Parathyroid adenoma (tissue), 2 donors: ENCODE measurements around the gene FRMD1.

Experiments used
- H2AFZ ChIP-seq: fragments of 300-600 bp; sonication (generic); one replicate; pipeline ENCODE4 v1.7.0; 2017; ENCODE audit warnings: antibody characterized with exemption, mild to moderate bottlenecking
- H3K27ac ChIP-seq: fragments of 300-600 bp; sonication (generic); one replicate; pipeline ENCODE4 v1.7.0; 2017
- H3K27me3 ChIP-seq: fragments of 300-600 bp; sonication (generic); one replicate; pipeline ENCODE4 v1.7.0; 2017; ENCODE audit warnings: low read length; ENCODE audit not compliant: control insufficient read depth, insufficient read depth
- H3K36me3 ChIP-seq: fragments of 300-600 bp; sonication (generic); one replicate; pipeline ENCODE4 v1.7.0; 2017; ENCODE audit warnings: low read length; ENCODE audit not compliant: control insufficient read depth, insufficient read depth
- H3K4me1 ChIP-seq: fragments of 300-600 bp; sonication (generic); one replicate; pipeline ENCODE4 v1.7.0; 2017; ENCODE audit warnings: control low read depth
- H3K4me2 ChIP-seq: fragments of 300-600 bp; sonication (generic); one replicate; pipeline ENCODE4 v1.7.0; 2017; ENCODE audit warnings: low read length
- H3K4me3 ChIP-seq: fragments of 300-600 bp; sonication (generic); one replicate; pipeline ENCODE4 v1.7.0; 2017; ENCODE audit warnings: low read depth, low read length
- H3K79me2 ChIP-seq: fragments of 300-600 bp; sonication (generic); one replicate; pipeline ENCODE4 v1.7.0; 2017; ENCODE audit warnings: control low read depth
- H3K9ac ChIP-seq: fragments of 300-600 bp; sonication (generic); one replicate; pipeline ENCODE4 v1.7.0; 2017; ENCODE audit warnings: mild to moderate bottlenecking
- H3K9me3 ChIP-seq: fragments of 300-600 bp; sonication (generic); one replicate; pipeline ENCODE4 v1.7.0; 2017; ENCODE audit warnings: low read length; ENCODE audit not compliant: control insufficient read depth
- TF ChIP-seq, protein P1 (sequence below): fragments of 300-600 bp; sonication (generic); IDR thresholded peaks from one replicate; pipeline ENCODE4 v1.7.0; 2017; ENCODE audit warnings: antibody characterized with exemption, mild to moderate bottlenecking
- donor health status: primary hyperparathyroidism.

FRMD1 gene

DNA sequence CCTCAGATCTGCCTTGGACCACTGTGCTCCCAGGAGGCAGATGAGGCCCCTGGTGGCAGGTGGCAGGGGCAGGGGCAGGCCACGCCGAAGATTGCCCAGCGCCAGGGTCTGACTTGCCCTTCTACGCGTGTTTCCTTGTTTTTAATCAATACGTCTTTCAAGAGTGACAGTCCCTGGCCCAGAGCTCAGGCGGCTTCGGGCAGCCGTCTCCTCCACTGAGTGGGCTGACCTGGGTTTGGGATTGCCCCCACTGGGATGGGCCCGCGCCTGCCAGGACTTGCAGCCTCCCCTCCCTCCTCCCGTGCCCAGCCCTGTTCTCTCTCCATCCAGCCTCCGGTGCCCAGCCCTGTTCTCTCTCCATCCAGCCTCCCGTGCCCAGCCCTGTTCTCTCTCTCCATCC lies 21.2 kb downstream of the FRMD1 start:
- Histone ChIP-seq H3K36me3 (no peaks in the 10 kb centered on the region), H3K4me3 (no peak overlapping the region), H3K27me3 (no peaks in the 10 kb centered on the region), H3K79me2 (no peaks in the 10 kb centered on the region), H3K9me3 (no peaks in the 10 kb centered on the region), H2AFZ (no peak overlapping the region), H3K27ac (no peak overlapping the region), H3K4me1 (no peaks in the 10 kb centered on the region), H3K4me2 (no peak overlapping the region), H3K9ac (no peak overlapping the region)
- TF ChIP-seq, protein P1, sequence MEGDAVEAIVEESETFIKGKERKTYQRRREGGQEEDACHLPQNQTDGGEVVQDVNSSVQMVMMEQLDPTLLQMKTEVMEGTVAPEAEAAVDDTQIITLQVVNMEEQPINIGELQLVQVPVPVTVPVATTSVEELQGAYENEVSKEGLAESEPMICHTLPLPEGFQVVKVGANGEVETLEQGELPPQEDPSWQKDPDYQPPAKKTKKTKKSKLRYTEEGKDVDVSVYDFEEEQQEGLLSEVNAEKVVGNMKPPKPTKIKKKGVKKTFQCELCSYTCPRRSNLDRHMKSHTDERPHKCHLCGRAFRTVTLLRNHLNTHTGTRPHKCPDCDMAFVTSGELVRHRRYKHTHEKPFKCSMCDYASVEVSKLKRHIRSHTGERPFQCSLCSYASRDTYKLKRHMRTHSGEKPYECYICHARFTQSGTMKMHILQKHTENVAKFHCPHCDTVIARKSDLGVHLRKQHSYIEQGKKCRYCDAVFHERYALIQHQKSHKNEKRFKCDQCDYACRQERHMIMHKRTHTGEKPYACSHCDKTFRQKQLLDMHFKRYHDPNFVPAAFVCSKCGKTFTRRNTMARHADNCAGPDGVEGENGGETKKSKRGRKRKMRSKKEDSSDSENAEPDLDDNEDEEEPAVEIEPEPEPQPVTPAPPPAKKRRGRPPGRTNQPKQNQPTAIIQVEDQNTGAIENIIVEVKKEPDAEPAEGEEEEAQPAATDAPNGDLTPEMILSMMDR = no peak

DNA sequence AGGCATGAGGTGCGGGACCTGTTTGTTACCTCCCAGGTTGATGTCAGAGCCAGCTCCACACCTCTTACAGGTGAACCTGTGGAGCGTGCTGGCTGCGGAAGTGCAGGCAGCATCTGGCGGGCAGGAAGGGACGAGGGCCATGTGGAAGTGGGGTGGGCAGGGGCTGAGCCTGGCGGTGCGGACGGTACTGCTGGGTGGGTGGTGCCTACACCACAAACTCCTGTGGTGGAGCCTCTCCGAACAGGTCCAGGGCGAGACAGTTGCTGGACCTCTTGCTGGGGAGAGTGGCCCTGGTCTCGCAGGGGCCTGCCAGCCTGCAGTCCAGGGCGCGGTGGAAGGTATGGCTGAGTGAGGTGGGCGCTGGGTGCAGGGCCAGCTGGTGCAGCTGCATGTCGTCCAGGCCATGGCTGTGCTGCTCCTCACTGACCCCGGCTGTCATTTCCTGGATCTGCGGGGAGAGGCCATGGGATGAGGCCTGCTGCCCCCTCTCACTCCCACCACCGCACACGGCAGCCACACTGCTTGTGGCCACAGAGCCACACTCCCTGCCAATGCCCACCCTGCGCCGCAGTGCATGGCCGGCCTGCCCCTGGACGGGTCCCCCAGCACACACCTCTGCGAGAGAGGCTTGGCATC lies 22.0 kb downstream of the FRMD1 start:
- no peak overlapping the region for H3K4me2 ChIP-seq
- no peaks in the 10 kb centered on the region for H3K36me3 ChIP-seq
- H3K27me3 ChIP-seq = no peaks in the 10 kb centered on the region
- H3K79me2 ChIP-seq = no peaks in the 10 kb centered on the region
- TF ChIP-seq, protein P1 = no peak
- no peaks in the 10 kb centered on the region for H3K9me3 ChIP-seq
- no peak overlapping the region for H3K27ac ChIP-seq
- no peaks in the 10 kb centered on the region for H3K4me1 ChIP-seq
- H3K4me3 ChIP-seq = no peak overlapping the region
- H3K9ac ChIP-seq = no peak overlapping the region
- H2AFZ ChIP-seq = no peak overlapping the region

DNA sequence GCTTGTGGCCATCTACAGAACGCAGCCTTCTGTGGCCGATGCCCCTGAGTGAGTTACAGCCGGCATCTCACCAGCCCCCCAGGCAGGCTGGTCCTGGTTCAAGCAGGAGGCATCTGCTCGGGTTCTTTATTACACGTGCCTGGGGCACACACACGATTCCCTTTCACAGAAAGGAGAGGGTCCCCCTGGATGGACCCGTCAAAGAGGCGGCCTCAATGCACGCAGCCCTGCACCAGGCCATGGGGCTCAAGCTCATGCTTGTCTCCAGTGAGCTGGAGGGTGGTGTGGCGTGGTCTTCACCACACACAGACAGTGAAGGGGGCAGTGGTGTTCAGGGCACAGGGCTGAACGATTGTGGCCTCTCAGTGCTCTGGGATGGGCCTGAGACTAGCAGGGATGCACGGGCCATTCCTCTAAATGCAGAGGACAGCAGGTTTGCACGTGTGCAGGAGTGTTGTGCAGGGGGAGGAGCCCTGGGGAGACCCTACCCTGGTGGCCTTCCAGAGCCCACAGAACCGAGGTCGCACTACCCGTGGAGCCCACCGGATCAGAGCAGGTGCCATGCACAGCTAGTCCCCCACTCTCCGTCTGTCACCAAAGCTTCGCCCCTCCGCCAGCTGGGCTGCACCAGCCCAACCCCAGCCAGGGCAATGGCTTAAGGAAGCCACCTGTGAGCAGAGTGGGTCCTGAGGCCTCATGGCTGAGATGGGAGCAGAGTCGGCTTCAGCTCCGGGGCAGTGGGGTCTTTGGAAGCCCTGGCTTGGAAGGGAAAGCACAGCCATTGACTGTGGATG lies 23.1 kb downstream of the FRMD1 start:
- H3K36me3 ChIP-seq = no peaks in the 10 kb centered on the region
- H3K9me3 ChIP-seq = no peaks in the 10 kb centered on the region
- H3K27me3 ChIP-seq = no peaks in the 10 kb centered on the region
- no peak overlapping the region for H3K9ac ChIP-seq
- H2AFZ ChIP-seq = no peak overlapping the region
- no peak overlapping the region for H3K4me2 ChIP-seq
- no peaks in the 10 kb centered on the region for H3K79me2 ChIP-seq
- H3K27ac ChIP-seq = no peak overlapping the region
- no peaks in the 10 kb centered on the region for H3K4me1 ChIP-seq
- TF ChIP-seq, protein P1 = no peak
- H3K4me3 ChIP-seq = no peak overlapping the region

DNA sequence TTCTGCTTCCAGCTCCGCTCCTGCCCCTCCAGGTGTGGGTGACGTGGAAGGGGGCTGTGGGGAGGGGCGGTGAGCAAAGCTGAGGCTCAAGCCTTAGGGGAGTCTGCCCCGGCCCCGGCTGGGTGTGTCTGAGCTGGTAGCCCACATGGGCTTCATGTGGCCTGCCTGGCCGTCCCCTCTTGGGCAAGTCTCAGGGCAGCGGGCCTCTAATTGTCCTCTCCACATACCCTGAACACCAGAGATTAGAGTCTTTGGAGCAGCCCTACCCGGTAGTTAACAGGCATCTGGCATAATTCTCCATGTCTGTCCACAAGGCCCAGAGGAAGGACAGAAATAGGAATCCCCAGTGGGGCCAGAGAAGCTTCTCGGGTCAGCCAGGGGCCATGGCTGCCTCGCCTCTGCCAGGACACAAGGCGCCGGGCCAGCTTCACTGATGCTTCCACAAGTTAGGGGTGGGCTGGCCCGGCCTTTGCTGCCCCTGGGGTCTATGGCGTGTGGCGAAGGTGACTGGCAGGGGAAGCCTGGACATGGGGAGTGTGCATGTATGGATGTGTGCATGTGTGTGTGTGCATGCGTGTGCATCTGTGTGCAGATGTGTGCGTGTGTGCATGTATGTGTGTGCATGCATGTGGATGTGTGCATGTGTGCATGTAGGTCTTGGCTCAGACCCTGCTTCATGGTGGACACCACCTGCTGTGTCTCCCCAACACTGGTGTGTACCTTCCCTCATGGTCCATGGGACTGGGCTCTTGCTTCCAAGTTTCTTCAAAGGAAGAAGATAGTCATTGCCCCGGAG lies 24.0 kb downstream of the FRMD1 start:
- Histone ChIP-seq H3K79me2 (no peaks in the 10 kb centered on the region), H3K4me3 (no peak overlapping the region), H3K27me3 (no peaks in the 10 kb centered on the region), H3K9ac (no peak overlapping the region), H3K27ac (no peak overlapping the region), H3K4me2 (no peak overlapping the region), H3K4me1 (no peaks in the 10 kb centered on the region), H3K36me3 (no peaks in the 10 kb centered on the region), H3K9me3 (no peaks in the 10 kb centered on the region), H2AFZ (no peak overlapping the region)
- TF ChIP-seq, protein P1 = no peak
